Measurements from ENCODE around the gene STAT2. TPM values are rescaled to one million over a fixed set of nuclear protein-coding genes. Genes with fewer than 3 reads are reported as not detected.

The STAT2 gene
- total and polyA plus RNA-seq, 2 of the 4 experiments (the other 2 are of a cell fraction), result 99.3 to 182 TPM

- in situ Hi-C loops (cut with MboI; ENCODE audit: low sequenced_read_pairs), result no loop called here
These were observed 26.0 kb upstream of the STAT2 start for GRCh38 chr12:56385873-56386272.

More at GRCh38 chr12:56385873-56386272, 26.0 kb upstream of the STAT2 start:
- no peaks in the 10 kb centered on the region for H3K79me1 ChIP-seq (ENCODE audit: low read depth in 1 of 2, low read length in 2 of 2)
- no peak overlapping the region for H2AK9ac ChIP-seq (replicated peaks; ENCODE audit: low read depth, low read length, poor library complexity)
- DNase-seq, result no peak
- H3K36me3 ChIP-seq (ENCODE audit: control insufficient read depth, insufficient read depth, low read length), result no peaks in the 10 kb centered on the region
- H2BK5ac ChIP-seq (ENCODE audit: low read depth, low read length, poor library complexity, severe bottlenecking), result no peak overlapping the region
- no peaks in the 10 kb centered on the region for H4K20me1 ChIP-seq (ENCODE audit: insufficient read depth, low read length)
- no peak overlapping the region for H3K4ac ChIP-seq (ENCODE audit: low read depth, low read length)
- no peak overlapping the region for H2BK15ac ChIP-seq (ENCODE audit: low read depth, low read length)
- H3K27me3 ChIP-seq (ENCODE audit: control insufficient read depth, insufficient read depth, low read length), result peaks cover 9% of the 10 kb centered on the region
- no peak overlapping the region for H3K9ac ChIP-seq (ENCODE audit: low read depth, low read length)
- POLR2A ChIA-PET (ENCODE audit: unreplicated experiment), result no interaction called here
- no peak overlapping the region for H3K23ac ChIP-seq (ENCODE audit: low read depth, low read length)
- no CpG with 5 or more reads among the region's 1 CpG for WGBS, 2 experiments (ENCODE audit: extremely low coverage in 2 of 2, insufficient read length in 1 of 2)
- peaks cover 9% of the 10 kb centered on the region for H3K4me1 ChIP-seq (ENCODE audit: control insufficient read depth, insufficient read depth, low read length)
- no peak for ATAC-seq (ENCODE audit: low read depth)
- H3K27ac ChIP-seq (ENCODE audit: insufficient read depth, low read length), result no peak overlapping the region
- H3K18ac ChIP-seq (ENCODE audit: low read depth, low read length), result no peak overlapping the region
- CTCF ChIA-PET, result no interaction called here
- peaks cover 3% of the 10 kb centered on the region; the same call in 1 of the 2 replicates for H3K9me1 ChIP-seq (ENCODE audit: insufficient read depth, low read length)
- no peak overlapping the region for H4K91ac ChIP-seq (ENCODE audit: insufficient read depth, low read depth, low read length)
- no peak overlapping the region for H3K14ac ChIP-seq (replicated peaks; ENCODE audit: low read depth, low read length)
- no peak overlapping the region for H3K4me2 ChIP-seq (ENCODE audit: low read depth, low read length)
- TF ChIP-seq NFE2L2 (IDR thresholded peaks at IDR 0.05; ENCODE audit: low read depth, low read length) (no peak), MXI1 (IDR thresholded peaks at IDR 0.05; ENCODE audit: borderline replicate concordance, low read depth, low read length) (no peak), CEBPB (IDR thresholded peaks at IDR 0.05; ENCODE audit: low read depth, low read length) (no peak), RFX5 (IDR thresholded peaks at IDR 0.05; ENCODE audit: low read depth, low read length) (no peak), RAD21 (IDR thresholded peaks at IDR 0.05; ENCODE audit: low read length) (no peak), BHLHE40 (IDR thresholded peaks at IDR 0.05; ENCODE audit: low read depth, low read length) (no peak), FOS (IDR thresholded peaks at IDR 0.05; ENCODE audit: low read depth, low read length) (no peak), MAFK (IDR thresholded peaks at IDR 0.05; ENCODE audit: low read depth, low read length) (no peak), POLR2A (IDR thresholded peaks at IDR 0.05; ENCODE audit: low read depth, low read length) (no peak), CHD1 (IDR thresholded peaks at IDR 0.05; ENCODE audit: low read depth, low read length) (no peak), SMC3 (IDR thresholded peaks at IDR 0.05; ENCODE audit: low read depth, low read length) (no peak), RCOR1 (IDR thresholded peaks at IDR 0.05; ENCODE audit: insufficient replicate concordance, low read length) (no peak), MAZ (IDR thresholded peaks at IDR 0.05; ENCODE audit: borderline replicate concordance, low read depth, low read length) (no peak)
- TF ChIP-seq, protein P1, sequence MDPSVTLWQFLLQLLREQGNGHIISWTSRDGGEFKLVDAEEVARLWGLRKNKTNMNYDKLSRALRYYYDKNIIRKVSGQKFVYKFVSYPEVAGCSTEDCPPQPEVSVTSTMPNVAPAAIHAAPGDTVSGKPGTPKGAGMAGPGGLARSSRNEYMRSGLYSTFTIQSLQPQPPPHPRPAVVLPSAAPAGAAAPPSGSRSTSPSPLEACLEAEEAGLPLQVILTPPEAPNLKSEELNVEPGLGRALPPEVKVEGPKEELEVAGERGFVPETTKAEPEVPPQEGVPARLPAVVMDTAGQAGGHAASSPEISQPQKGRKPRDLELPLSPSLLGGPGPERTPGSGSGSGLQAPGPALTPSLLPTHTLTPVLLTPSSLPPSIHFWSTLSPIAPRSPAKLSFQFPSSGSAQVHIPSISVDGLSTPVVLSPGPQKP (IDR thresholded peaks at IDR 0.05; ENCODE audit: borderline replicate concordance, low read depth, low read length), result no peak
- TF ChIP-seq, protein P2, sequence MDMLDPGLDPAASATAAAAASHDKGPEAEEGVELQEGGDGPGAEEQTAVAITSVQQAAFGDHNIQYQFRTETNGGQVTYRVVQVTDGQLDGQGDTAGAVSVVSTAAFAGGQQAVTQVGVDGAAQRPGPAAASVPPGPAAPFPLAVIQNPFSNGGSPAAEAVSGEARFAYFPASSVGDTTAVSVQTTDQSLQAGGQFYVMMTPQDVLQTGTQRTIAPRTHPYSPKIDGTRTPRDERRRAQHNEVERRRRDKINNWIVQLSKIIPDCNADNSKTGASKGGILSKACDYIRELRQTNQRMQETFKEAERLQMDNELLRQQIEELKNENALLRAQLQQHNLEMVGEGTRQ (IDR thresholded peaks at IDR 0.05; ENCODE audit: low read depth, low read length), result no peak
- TF ChIP-seq, protein P3, sequence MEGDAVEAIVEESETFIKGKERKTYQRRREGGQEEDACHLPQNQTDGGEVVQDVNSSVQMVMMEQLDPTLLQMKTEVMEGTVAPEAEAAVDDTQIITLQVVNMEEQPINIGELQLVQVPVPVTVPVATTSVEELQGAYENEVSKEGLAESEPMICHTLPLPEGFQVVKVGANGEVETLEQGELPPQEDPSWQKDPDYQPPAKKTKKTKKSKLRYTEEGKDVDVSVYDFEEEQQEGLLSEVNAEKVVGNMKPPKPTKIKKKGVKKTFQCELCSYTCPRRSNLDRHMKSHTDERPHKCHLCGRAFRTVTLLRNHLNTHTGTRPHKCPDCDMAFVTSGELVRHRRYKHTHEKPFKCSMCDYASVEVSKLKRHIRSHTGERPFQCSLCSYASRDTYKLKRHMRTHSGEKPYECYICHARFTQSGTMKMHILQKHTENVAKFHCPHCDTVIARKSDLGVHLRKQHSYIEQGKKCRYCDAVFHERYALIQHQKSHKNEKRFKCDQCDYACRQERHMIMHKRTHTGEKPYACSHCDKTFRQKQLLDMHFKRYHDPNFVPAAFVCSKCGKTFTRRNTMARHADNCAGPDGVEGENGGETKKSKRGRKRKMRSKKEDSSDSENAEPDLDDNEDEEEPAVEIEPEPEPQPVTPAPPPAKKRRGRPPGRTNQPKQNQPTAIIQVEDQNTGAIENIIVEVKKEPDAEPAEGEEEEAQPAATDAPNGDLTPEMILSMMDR (conservative IDR thresholded peaks at IDR 0.05; ENCODE audit: low read depth, low read length), result no peak
- no peaks in the 10 kb centered on the region for H3K9me3 ChIP-seq (ENCODE audit: control insufficient read depth, insufficient read depth, low read length)
- no peak overlapping the region for H3K4me3 ChIP-seq (ENCODE audit: insufficient read depth, low read depth, low read length)
- intact Hi-C loops (cut with micrococcal nuclease) (loop anchor here (5.0 kb wide), 1 partner anchor 51 kb away; no protein-coding TSS in a partner anchor), dilution Hi-C loops (cut with HindIII; ENCODE audit: low sequenced_read_pairs, unreplicated experiment) (no loop called here)
- no peak overlapping the region for H2AFZ ChIP-seq (replicated peaks; ENCODE audit: low read length, poor library complexity)
- H4K8ac ChIP-seq (ENCODE audit: low read depth in 2 of 2, low read length in 2 of 2), result no peak overlapping the region
- no peak overlapping the region for H2BK120ac ChIP-seq (ENCODE audit: low read depth, low read length)
- H4K5ac ChIP-seq (ENCODE audit: low read depth, low read length), result no peak overlapping the region
- no TSS peak for BruUV-seq (replicated peaks)
- no peak overlapping the region for H2AK5ac ChIP-seq (ENCODE audit: low read depth, low read length)
- H3K56ac ChIP-seq (ENCODE audit: extremely low read depth, insufficient read depth, low read length), result no peak overlapping the region
- H2BK20ac ChIP-seq (ENCODE audit: low read depth, low read length), result no peak overlapping the region

Measured in IMR-90 (cell line).